GM12872 (cell line): ENCODE measurements around the gene SMIM44.
A peak's percentile ranks its signal among the peaks of the same experiment; 100 is the strongest.

Experiments used
- CTCF ChIP-seq: IDR thresholded peaks from 3 replicates; pipeline ENCODE4 v1.5.1; 2011; ENCODE audit warnings: low read depth, mild to moderate bottlenecking, low read length, moderate library complexity; ENCODE audit not compliant: insufficient read depth

The SMIM44 gene

GRCh38 chr19:3440082-3440481, 43.2 kb downstream of the SMIM44 start:
- TF ChIP-seq CTCF, result peak; percentile 81

GRCh38 chr19:3434630-3435553, 48.3 kb downstream of the SMIM44 start:
- no peak for TF ChIP-seq CTCF

- TF ChIP-seq CTCF, result no peak
Observed at GRCh38 chr19:3433805-3434540, 49.3 kb downstream of the SMIM44 start.

- no peak for TF ChIP-seq CTCF
Observed at GRCh38 chr19:3433313-3433712, 49.9 kb downstream of the SMIM44 start.
